ENCODE measurements around the gene FILIP1.
"Not testable (repeated sequence)": the region's sequence is repeated elsewhere in the genome, so short reads cannot be mapped to it uniquely, and the experiment has no call there.

The FILIP1 gene

DNA sequence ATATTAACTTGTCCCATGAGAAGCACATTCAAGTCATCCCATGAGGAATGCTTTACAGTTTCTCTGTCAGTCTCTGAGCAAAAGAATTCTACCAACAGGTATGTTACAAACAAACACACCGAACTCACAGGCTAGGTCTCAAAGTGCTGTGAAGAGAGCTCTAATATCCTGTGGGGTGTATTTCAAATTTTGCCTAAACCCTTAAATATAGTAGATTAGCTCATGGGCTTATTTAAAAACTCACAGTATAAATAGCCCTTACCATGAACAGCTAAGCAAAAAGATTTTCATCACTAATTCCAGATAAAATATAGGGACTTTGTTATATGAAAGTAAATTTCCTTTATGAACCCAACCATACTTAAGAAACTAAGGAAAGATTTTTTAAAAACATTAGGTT lies 77.8 kb downstream of the FILIP1 start:
- Histone ChIP-seq H2BK120ac (ENCODE audit: low read depth, low read length) (no peak overlapping the region), H3K27me3 (ENCODE audit: control insufficient read depth in 3 of 3, insufficient read depth in 3 of 3, low read depth in 1 of 3, low read length in 3 of 3) (no peaks in the 10 kb centered on the region), H2AFZ (ENCODE audit: low read length) (no peak overlapping the region), H3K9ac (ENCODE audit: low read depth, low read length, poor library complexity) (no peak overlapping the region), H3K36me3 (replicated peaks in 1 of 2; ENCODE audit: control insufficient read depth in 2 of 2, insufficient read depth in 2 of 2, low read length in 2 of 2) (no peaks in the 10 kb centered on the region), H3K4me1 (ENCODE audit: control insufficient read depth in 2 of 2, insufficient read depth in 1 of 2, low read depth in 1 of 2, low read length in 2 of 2) (peaks cover 0 to 1% of the 10 kb centered on the region in 2 donors), H2AK5ac (ENCODE audit: low read depth, low read length) (no peak overlapping the region), H4K91ac (ENCODE audit: low read depth, low read length, poor library complexity) (no peak overlapping the region), H3K4me3 (ENCODE audit: low read length in 2 of 2) (no peak overlapping the region), H3K4ac (ENCODE audit: low read length) (no peak overlapping the region), H3K14ac (ENCODE audit: low read length) (no peak overlapping the region), H2BK15ac (ENCODE audit: low read length) (no peak overlapping the region), H4K8ac (ENCODE audit: low read depth, low read length) (no peak overlapping the region), H3K18ac (ENCODE audit: low read length) (no peak overlapping the region), H2BK5ac (ENCODE audit: low read length) (no peak overlapping the region), H3K4me2 (ENCODE audit: insufficient read depth, low read length, poor library complexity, severe bottlenecking) (no peak overlapping the region), H3K27ac (replicated peaks; ENCODE audit: low read length) (no peak overlapping the region), H2BK12ac (ENCODE audit: low read length) (no peak overlapping the region), H3K79me1 (ENCODE audit: low read depth, low read length) (no peaks in the 10 kb centered on the region), H3K9me3 (replicated peaks in 1 of 2; ENCODE audit: control insufficient read depth in 2 of 2, insufficient read depth in 1 of 2, low read depth in 1 of 2, low read length in 2 of 2) (no peaks in the 10 kb centered on the region), H3K23ac (ENCODE audit: low read depth, low read length, poor library complexity) (no peak overlapping the region)
- WGBS, 2 donors (ENCODE audit: extremely low coverage in 2 of 2, insufficient read length in 2 of 2, insufficient replicate concordance in 1 of 2): no CpG with 5 or more reads among the region's 1 CpG
- DNase-seq (ENCODE audit: low spot score): no peak

DNA sequence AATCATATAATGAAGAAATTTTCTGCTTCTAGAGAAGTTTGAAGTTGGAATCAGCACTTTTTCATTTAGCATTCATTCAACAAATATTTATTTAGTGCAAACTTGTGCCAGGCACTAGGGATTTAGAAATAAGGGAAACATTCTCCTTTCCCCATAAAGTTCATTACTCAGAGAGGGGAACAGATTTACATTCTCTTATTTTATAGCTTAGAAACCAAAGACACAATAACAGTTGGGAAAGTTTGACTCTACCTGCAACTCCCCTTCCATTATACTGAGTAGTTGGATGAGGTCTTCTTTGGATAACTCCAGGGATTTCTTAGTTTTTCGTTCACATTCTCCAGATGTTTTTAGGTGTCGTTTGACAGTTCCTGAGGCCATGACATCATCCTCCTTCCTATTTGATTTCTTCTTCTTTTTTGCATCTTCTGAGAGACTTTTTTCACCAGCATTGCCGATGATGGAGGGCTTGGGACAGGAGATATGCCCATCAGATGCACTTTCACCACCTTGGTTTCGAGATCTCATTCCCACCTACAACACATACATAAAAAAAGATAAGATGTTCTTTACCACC lies 79.1 kb downstream of the FILIP1 start:
- Histone ChIP-seq H2BK5ac (ENCODE audit: low read length) (no peak overlapping the region), H3K14ac (ENCODE audit: low read length) (no peak overlapping the region), H3K4ac (ENCODE audit: low read length) (no peak overlapping the region), H2AFZ (ENCODE audit: low read length) (no peak overlapping the region), H3K4me2 (ENCODE audit: insufficient read depth, low read length, poor library complexity, severe bottlenecking) (no peak overlapping the region), H3K4me3 (ENCODE audit: low read length in 2 of 2) (no peak overlapping the region), H3K23ac (ENCODE audit: low read depth, low read length, poor library complexity) (no peak overlapping the region), H4K8ac (ENCODE audit: low read depth, low read length) (no peak overlapping the region), H3K27ac (replicated peaks; ENCODE audit: low read length) (no peak overlapping the region), H4K91ac (ENCODE audit: low read depth, low read length, poor library complexity) (no peak overlapping the region), H3K9me3 (replicated peaks in 1 of 2; ENCODE audit: control insufficient read depth in 2 of 2, insufficient read depth in 1 of 2, low read depth in 1 of 2, low read length in 2 of 2) (peaks cover 0 to 2% of the 10 kb centered on the region in 2 donors), H2BK120ac (ENCODE audit: low read depth, low read length) (no peak overlapping the region), H3K27me3 (ENCODE audit: control insufficient read depth in 3 of 3, insufficient read depth in 3 of 3, low read depth in 1 of 3, low read length in 3 of 3) (no peaks in the 10 kb centered on the region), H2BK15ac (ENCODE audit: low read length) (no peak overlapping the region), H3K18ac (ENCODE audit: low read length) (no peak overlapping the region), H2AK5ac (ENCODE audit: low read depth, low read length) (no peak overlapping the region), H3K79me1 (ENCODE audit: low read depth, low read length) (no peaks in the 10 kb centered on the region), H3K4me1 (ENCODE audit: control insufficient read depth in 2 of 2, insufficient read depth in 1 of 2, low read depth in 1 of 2, low read length in 2 of 2) (peaks cover 0 to 1% of the 10 kb centered on the region in 2 donors), H3K36me3 (replicated peaks in 1 of 2; ENCODE audit: control insufficient read depth in 2 of 2, insufficient read depth in 2 of 2, low read length in 2 of 2) (no peaks in the 10 kb centered on the region), H2BK12ac (ENCODE audit: low read length) (no peak overlapping the region), H3K9ac (ENCODE audit: low read depth, low read length, poor library complexity) (no peak overlapping the region)
- no peak for DNase-seq (ENCODE audit: low spot score)
- WGBS, 2 donors (ENCODE audit: extremely low coverage in 2 of 2, insufficient read length in 2 of 2, insufficient replicate concordance in 1 of 2): no CpG with 5 or more reads among the region's 4 CpGs

DNA sequence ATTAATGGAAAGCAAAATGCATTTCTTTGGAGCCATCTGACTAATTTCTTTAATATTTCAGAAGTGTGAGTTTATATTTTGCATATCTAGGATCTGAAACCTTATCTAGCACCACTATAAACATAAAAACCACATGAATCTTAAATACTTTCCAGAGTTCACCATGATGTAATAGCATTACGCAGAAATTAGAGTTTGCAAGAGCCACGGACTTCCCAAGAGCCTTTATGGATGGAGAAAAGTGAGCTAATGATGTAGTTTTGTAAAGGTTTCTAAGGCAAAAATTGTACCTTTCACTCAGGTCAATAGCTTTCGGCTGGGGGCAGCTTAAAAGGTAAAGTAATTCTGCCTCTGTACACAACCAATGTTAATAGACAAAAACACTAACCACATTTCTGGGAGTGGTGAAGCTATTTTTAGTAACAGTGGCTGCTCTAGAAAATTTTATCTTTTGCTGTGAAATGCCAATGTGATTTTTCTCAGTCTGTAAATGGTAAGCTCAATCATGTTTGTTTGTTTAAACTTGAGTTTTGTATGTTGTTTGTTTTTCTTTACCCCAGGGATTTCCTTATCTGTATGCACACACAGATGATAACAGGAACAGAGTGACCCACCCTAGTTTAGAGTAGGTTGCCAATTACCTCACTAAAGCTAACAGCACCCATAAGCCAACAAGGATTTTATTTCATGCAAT lies 80.5 kb downstream of the FILIP1 start:
- no peak overlapping the region for H4K91ac ChIP-seq (ENCODE audit: low read depth, low read length, poor library complexity)
- no peak for DNase-seq (ENCODE audit: low spot score)
- no CpG with 5 or more reads among the region's 3 CpGs for WGBS, 2 donors (ENCODE audit: extremely low coverage in 2 of 2, insufficient read length in 2 of 2, insufficient replicate concordance in 1 of 2)

DNA sequence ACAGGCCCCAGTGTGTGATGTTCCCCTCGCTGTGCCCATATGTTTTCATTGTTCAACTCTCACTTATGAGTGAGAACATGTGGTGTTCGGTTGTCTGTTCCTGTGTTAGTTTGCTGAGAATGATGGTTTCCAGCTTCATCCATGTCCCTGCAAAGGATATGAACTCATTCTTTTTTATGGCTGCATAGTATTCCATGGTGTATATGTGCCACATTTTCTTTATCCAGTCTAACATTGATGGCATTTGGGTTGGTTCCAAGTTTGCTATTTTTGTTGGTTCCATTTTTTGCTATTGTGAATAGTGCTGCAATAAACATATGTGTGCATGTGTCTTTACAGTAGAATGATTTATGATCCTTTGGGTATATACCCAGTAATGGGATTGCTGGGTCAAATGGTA lies 83.0 kb downstream of the FILIP1 start:
- not testable (repeated sequence) for H2BK15ac ChIP-seq (ENCODE audit: low read length); H3K23ac ChIP-seq (ENCODE audit: low read depth, low read length, poor library complexity); H2BK120ac ChIP-seq (ENCODE audit: low read depth, low read length); H2AK5ac ChIP-seq (ENCODE audit: low read depth, low read length); H4K91ac ChIP-seq (ENCODE audit: low read depth, low read length, poor library complexity); H3K36me3 ChIP-seq (replicated peaks in 1 of 2; ENCODE audit: control insufficient read depth in 2 of 2, insufficient read depth in 2 of 2, low read length in 2 of 2); H2BK5ac ChIP-seq (ENCODE audit: low read length); H3K9ac ChIP-seq (ENCODE audit: low read depth, low read length, poor library complexity); H3K14ac ChIP-seq (ENCODE audit: low read length); H3K4me2 ChIP-seq (ENCODE audit: insufficient read depth, low read length, poor library complexity, severe bottlenecking); H4K8ac ChIP-seq (ENCODE audit: low read depth, low read length); H3K4me1 ChIP-seq (ENCODE audit: control insufficient read depth in 2 of 2, insufficient read depth in 1 of 2, low read depth in 1 of 2, low read length in 2 of 2); DNase-seq (ENCODE audit: low spot score); H3K79me1 ChIP-seq (ENCODE audit: low read depth, low read length); H3K27ac ChIP-seq (replicated peaks; ENCODE audit: low read length); H3K27me3 ChIP-seq (ENCODE audit: control insufficient read depth in 3 of 3, insufficient read depth in 3 of 3, low read depth in 1 of 3, low read length in 3 of 3); H3K4me3 ChIP-seq (ENCODE audit: low read length in 2 of 2); H3K4ac ChIP-seq (ENCODE audit: low read length); H2BK12ac ChIP-seq (ENCODE audit: low read length); H3K18ac ChIP-seq (ENCODE audit: low read length); H3K9me3 ChIP-seq (replicated peaks in 1 of 2; ENCODE audit: control insufficient read depth in 2 of 2, insufficient read depth in 1 of 2, low read depth in 1 of 2, low read length in 2 of 2); H2AFZ ChIP-seq (ENCODE audit: low read length)
- WGBS, 2 donors (ENCODE audit: extremely low coverage in 2 of 2, insufficient read length in 2 of 2, insufficient replicate concordance in 1 of 2): no CpG with 5 or more reads among the region's 2 CpGs

More for the DNA sequence above, 80.5 kb downstream of the FILIP1 start:
- no peak overlapping the region for H3K4me2 ChIP-seq (ENCODE audit: insufficient read depth, low read length, poor library complexity, severe bottlenecking)
- peaks cover 0 to 2% of the 10 kb centered on the region in 2 donors for H3K9me3 ChIP-seq (replicated peaks in 1 of 2; ENCODE audit: control insufficient read depth in 2 of 2, insufficient read depth in 1 of 2, low read depth in 1 of 2, low read length in 2 of 2)
- no peak overlapping the region for H2AK5ac ChIP-seq (ENCODE audit: low read depth, low read length)
- H3K4ac ChIP-seq (ENCODE audit: low read length): no peak overlapping the region
- H2BK120ac ChIP-seq (ENCODE audit: low read depth, low read length): no peak overlapping the region
- H2BK12ac ChIP-seq (ENCODE audit: low read length): no peak overlapping the region
- H2BK15ac ChIP-seq (ENCODE audit: low read length): no peak overlapping the region
- H3K14ac ChIP-seq (ENCODE audit: low read length): no peak overlapping the region
- H3K27ac ChIP-seq (replicated peaks; ENCODE audit: low read length): no peak overlapping the region
- no peaks in the 10 kb centered on the region for H3K36me3 ChIP-seq (replicated peaks in 1 of 2; ENCODE audit: control insufficient read depth in 2 of 2, insufficient read depth in 2 of 2, low read length in 2 of 2)
- no peaks in the 10 kb centered on the region for H3K79me1 ChIP-seq (ENCODE audit: low read depth, low read length)
- no peaks in the 10 kb centered on the region for H3K27me3 ChIP-seq (ENCODE audit: control insufficient read depth in 3 of 3, insufficient read depth in 3 of 3, low read depth in 1 of 3, low read length in 3 of 3)
- no peak overlapping the region for H3K18ac ChIP-seq (ENCODE audit: low read length)
- H4K8ac ChIP-seq (ENCODE audit: low read depth, low read length): no peak overlapping the region
- peaks cover 0 to 1% of the 10 kb centered on the region in 2 donors for H3K4me1 ChIP-seq (ENCODE audit: control insufficient read depth in 2 of 2, insufficient read depth in 1 of 2, low read depth in 1 of 2, low read length in 2 of 2)
- no peak overlapping the region for H3K23ac ChIP-seq (ENCODE audit: low read depth, low read length, poor library complexity)
- H2AFZ ChIP-seq (ENCODE audit: low read length): no peak overlapping the region
- no peak overlapping the region for H3K4me3 ChIP-seq (ENCODE audit: low read length in 2 of 2)
- no peak overlapping the region for H2BK5ac ChIP-seq (ENCODE audit: low read length)
- H3K9ac ChIP-seq (ENCODE audit: low read depth, low read length, poor library complexity): no peak overlapping the region
